A549 (cell line): Measurements from ENCODE around the gene SLC2A1.

Source experiments
- CEBPB ChIP-seq, 2 experiments: fragments of >200 bp in 1 of 2; sonication (Bioruptor Twin) in 1 of 2; formaldehyde crosslinking in 1 of 2; IDR thresholded peaks; 2 replicates each; pipeline ENCODE4 v1.6.1; 2012 to 2016
- CTCF ChIP-seq: fragments of >200 bp; sonication (Bioruptor Twin); formaldehyde crosslinking; IDR thresholded peaks from 3 replicates; pipeline ENCODE4 v1.5.1; 2016
- EP300 ChIP-seq, 2 experiments: fragments of >200 bp; sonication (Bioruptor Twin); formaldehyde crosslinking; IDR thresholded peaks; 2 replicates in 1 of 2; 3 replicates in 1 of 2; pipeline ENCODE4 v1.6.1; 2016 to 2017
- KDM1A ChIP-seq: fragments of 200-600 bp; sonication (generic); IDR thresholded peaks from 2 replicates; pipeline ENCODE4 v1.6.1; 2016; ENCODE audit warnings: low read depth, mild to moderate bottlenecking
- KDM5A ChIP-seq: fragments of 200-600 bp; sonication (generic); IDR thresholded peaks from 2 replicates; pipeline ENCODE4 v1.6.1; 2016; ENCODE audit warnings: antibody characterized with exemption, mild to moderate bottlenecking
- MAFK ChIP-seq: fragments of 450-650 bp; IDR thresholded peaks from 2 replicates; pipeline ENCODE4 v1.6.1; 2014; ENCODE audit not compliant: partially characterized antibody
- MYC ChIP-seq: IDR thresholded peaks from 2 replicates; pipeline ENCODE4 v1.6.1; 2012; ENCODE audit warnings: mild to moderate bottlenecking, inconsistent platforms, low read length, improper control_type of control experiment, borderline replicate concordance
- NPAS2 ChIP-seq: fragments of 250-450 bp; sonication (Bioruptor Pico); IDR thresholded peaks from 2 replicates; pipeline ENCODE4 v1.8.0; 2022; ENCODE audit warnings: mild to moderate bottlenecking, moderate library complexity, borderline replicate concordance
- NR3C1 ChIP-seq: fragments of >200 bp; sonication (Bioruptor Twin); formaldehyde crosslinking; IDR thresholded peaks from 3 replicates; pipeline ENCODE4 v1.6.1; 2017
- PHF8 ChIP-seq: fragments of 200-600 bp; sonication (generic); IDR thresholded peaks from 2 replicates; pipeline ENCODE4 v1.6.1; 2016; ENCODE audit warnings: low read depth, mild to moderate bottlenecking, antibody characterized with exemption, moderate library complexity, borderline replicate concordance
- POLR2A ChIP-seq: IDR thresholded peaks from 2 replicates; pipeline ENCODE4 v1.6.1; 2012; ENCODE audit warnings: mild to moderate bottlenecking, low read length
- USF2 ChIP-seq: fragments of 450-650 bp; IDR thresholded peaks from 2 replicates; pipeline ENCODE4 v1.6.1; 2014; ENCODE audit warnings: antibody characterized with exemption

- TF ChIP-seq PHF8 (no peak), CTCF (no peak), NPAS2 (no peak), KDM1A (no peak), MAFK (no peak), NR3C1 (no peak), POLR2A (no peak), EP300 (IDR thresholded peaks at IDR 0.05) (no peak), MYC (no peak), USF2 (no peak), KDM5A (no peak), CEBPB (IDR thresholded peaks at IDR 0.05) (no peak)
These were observed 78.3 kb downstream of the SLC2A1 start for GRCh38 chr1:42880384-42880783.
